Fibroblast of skin of back (primary cell): Measurements from ENCODE around the gene SHOX.
"Not testable (repeated sequence)": the region's sequence is repeated elsewhere in the genome, so short reads cannot be mapped to it uniquely, and the experiment has no call there.

Experiments
- DNase-seq: peaks from one replicate; pipeline ENCODE4 v3.0.0-alpha.2; 2013

SHOX gene

GRCh38 chrX:638482-639131 lies 8.0 kb downstream of the SHOX start:
- DNase-seq: no peak

DNA sequence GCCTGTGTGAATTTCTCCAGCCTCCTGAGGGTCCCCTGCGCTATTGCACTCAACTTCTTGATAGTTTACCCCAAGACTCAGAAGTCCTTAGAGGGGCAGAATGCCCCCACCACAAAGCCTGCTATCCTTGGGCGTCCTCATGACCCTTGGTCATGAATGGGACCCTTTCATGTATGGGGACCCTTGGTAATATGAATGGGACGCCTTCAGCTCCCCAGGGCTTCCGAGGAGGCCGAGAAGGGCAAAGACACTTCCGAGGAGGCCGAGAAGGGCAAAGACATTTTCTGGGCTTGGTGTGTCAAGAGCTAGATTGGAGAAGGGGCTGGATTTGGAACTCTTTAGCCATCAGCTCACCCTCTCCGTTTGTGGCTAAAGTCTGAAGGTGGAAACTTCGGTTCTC lies 8.6 kb downstream of the SHOX start:
- no peak for DNase-seq

DNA sequence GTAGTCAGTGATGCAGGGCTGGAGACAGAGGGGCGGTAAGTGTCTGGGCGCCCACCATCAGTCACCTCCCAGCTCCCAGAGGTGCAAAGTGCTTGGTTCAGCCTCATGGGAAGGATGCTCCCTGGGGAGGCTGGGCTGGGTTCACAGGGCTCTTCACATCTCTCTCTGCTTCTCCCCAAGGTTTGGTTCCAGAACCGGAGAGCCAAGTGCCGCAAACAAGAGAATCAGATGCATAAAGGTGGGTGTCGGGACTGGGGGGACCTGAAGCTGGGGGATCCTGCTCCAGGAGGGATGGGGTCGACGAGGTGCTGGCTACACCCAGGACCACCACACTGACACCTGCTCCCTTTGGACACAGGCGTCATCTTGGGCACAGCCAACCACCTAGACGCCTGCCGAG lies 10.1 kb downstream of the SHOX start:
- no peak for DNase-seq

DNA sequence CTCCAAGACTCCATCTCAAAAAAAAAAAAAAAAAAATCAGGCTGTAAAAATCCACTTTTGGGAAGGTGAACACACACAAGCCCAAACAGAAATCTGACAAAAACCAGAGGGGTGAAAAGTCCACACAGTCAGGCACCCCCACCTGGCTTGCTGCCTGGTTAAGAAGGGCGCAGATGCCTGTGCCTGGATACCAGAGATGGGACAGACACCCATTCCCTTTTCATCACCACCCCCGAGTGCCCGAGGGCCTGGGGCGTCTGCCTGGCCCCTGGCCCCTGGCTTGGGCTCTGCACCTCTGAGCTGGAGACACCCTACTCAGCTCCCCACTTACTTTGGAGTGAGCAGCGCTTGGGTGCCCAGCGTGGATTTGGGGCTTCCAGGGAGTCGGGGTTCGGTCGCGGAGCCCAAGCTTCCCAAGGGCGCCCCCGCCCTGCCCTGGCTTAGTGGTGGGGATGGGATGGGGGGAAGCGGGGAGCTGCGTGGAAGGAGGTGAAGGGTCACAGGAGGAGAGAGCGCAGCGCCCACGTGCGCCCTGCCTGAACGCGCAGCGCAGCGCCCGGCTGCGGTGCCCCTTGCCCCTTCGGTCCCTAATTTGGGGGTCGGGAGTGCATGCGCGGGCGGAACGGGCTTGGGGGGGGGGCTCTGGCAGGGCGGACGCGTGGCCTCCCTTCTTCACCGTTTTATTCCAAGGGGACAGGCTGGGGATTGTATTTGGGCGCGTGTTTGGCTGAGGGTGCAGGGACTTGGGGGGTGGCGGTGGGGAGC lies 11.3 kb downstream of the SHOX start:
- no peak for DNase-seq

DNA sequence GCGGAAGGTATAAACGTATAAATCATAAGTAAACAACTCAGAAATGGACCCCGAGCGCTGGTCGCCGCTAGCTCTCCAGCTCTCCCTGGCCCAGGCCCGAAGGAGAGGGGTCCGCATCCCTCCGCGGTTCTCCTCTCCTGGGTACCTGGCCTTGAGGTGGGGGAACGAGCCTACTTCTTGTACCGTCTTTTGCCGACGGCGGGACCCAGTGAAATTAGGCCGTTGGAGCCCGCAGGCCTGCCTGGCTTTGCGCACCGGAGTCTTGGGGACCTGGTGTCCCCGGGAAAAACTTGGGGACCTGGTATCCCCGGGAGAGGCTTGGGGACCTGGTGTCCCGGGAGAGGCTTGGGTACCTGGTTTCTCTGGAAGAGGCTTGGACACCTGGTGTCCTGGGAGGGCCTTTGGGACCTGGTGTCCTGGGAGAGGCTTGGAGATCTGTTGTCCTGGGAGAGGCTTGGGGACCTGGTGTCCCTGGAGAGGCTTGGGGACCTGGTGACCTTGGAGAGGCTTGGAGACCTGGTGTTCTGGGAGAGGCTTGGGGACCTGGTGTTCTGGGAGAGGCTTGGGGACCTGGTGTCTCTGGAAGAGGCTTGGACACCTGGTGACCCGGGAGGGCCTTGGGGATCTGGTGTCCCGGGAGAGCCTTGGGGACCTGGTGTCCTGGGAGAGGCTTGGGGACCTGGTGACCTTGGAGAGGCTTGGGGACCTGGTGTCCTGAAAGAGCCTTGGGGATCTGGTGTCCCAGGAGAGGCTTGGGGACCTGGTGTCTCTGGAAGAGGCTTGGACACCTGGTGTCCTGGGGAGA lies 12.0 kb downstream of the SHOX start:
- DNase-seq: no peak

DNA sequence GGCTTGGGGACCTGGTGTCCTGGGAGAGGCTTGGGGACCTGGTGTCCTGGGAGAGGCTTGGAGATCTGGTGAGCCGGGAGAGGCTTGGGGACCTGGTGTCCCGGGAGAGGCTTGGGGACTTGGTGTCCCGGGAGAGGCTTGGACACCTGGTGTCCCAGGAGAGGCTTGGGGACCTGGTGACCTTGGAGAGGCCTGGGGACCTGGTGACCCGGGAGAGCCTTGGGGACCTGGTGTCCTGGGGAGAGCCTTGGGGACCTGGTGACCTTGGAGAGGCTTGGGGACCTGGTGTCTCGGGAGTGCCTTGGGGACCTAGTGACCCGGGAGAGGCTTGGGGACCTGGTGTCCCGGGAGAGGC lies 12.6 kb downstream of the SHOX start:
- DNase-seq: no peak

- DNase-seq: no peak
Measured at GRCh38 chrX:643911-644303, 13.3 kb downstream of the SHOX start.

GRCh38 chrX:644304-645281 lies 14.0 kb downstream of the SHOX start:
- no peak for DNase-seq

GRCh38 chrX:646228-646495 lies 15.6 kb downstream of the SHOX start:
- DNase-seq: no peak

DNA sequence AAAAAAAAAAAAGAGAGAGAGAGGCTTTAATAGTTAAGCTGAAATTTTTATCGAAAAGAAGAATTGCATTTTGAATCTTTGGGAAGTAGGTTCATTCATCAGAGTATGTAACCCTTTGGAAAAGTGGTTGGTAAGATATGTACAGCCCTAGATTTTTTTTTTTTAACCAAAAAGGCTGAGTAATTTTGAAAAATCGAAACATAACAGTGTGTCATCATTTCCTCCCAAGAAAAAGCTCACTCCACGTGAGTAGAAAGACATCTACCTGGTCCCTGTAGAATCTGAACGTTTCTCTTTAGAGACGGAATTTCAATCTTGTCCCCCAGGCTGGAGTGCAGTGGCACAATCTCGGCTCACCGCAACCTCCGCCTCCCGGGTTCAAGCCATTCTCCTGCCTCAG lies 16.2 kb downstream of the SHOX start:
- no peak for DNase-seq

- DNase-seq: no peak
Measured at GRCh38 chrX:649166-649565, 18.6 kb downstream of the SHOX start.

- DNase-seq: no peak
Measured at GRCh38 chrX:650324-650723, 19.7 kb downstream of the SHOX start.

GRCh38 chrX:650811-651210 lies 20.2 kb downstream of the SHOX start:
- no peak for DNase-seq

- DNase-seq: not testable (repeated sequence)
Measured at GRCh38 chrX:651922-652321, 21.3 kb downstream of the SHOX start.

GRCh38 chrX:652341-652741 lies 21.8 kb downstream of the SHOX start:
- no peak for DNase-seq

- DNase-seq: no peak
Measured at GRCh38 chrX:653306-653705, 22.7 kb downstream of the SHOX start.

- DNase-seq: no peak
Measured at GRCh38 chrX:661154-661553, 30.6 kb downstream of the SHOX start.

- no peak for DNase-seq
Measured at GRCh38 chrX:662126-662525, 31.5 kb downstream of the SHOX start.

DNA sequence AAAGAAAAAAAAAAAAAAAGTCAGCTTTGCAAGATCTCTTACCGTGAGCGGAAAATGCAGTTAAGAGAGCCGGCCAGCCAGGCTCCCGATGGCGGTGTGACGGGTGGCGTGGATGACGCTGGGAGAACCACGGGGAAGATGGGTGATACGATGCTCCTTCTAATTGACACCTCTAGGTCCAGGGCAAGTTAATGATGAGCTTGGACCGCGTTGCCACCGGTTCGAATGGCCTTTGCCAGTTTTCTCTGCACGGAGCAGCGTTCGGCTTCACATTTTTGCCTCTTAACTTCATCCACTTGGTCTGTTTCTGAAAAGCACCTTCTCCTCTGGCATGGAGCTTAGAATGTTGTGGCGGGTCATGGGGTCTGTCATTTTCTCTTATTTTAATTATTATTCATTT lies 33.2 kb downstream of the SHOX start:
- no peak for DNase-seq

- DNase-seq: no peak
Measured at GRCh38 chrX:666762-667720, 36.5 kb downstream of the SHOX start.

- DNase-seq: no peak
Measured at GRCh38 chrX:670645-671044, 40.1 kb downstream of the SHOX start.

DNA sequence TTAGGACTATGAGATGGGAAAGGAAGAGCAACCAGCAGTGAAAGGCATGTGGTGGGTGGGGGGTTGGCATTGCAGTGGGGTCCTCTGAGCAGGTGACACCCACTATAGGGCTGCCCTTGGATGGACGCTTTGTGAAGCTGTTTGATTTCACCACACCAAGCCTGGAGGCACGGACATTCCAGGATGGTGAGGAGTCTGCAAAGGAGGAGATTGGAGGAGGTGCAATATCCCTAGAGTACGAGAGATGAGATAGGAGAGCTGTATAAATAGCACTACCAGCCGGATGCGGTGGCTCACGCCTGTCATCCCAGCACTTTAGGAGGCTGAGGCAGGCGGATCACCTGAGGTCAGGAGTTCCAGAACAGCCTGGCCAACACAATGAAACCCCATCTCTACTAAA lies 42.3 kb downstream of the SHOX start:
- DNase-seq: no peak
